IPS-18a (cell line): ENCODE data around the gene GRIN2D.

Source experiments
- H3K27ac ChIP-seq: one replicate; pipeline ENCODE4 v1.5.1; 2013; ENCODE audit warnings: low read length
- H3K27me3 ChIP-seq: one replicate; pipeline ENCODE4 v1.6.1; 2013; ENCODE audit warnings: mild to moderate bottlenecking, low read length; ENCODE audit not compliant: control insufficient read depth, insufficient read depth
- H3K36me3 ChIP-seq: one replicate; pipeline ENCODE4 v1.6.1; 2013; ENCODE audit warnings: low read depth, low read length; ENCODE audit not compliant: control insufficient read depth
- H3K4me1 ChIP-seq: one replicate; pipeline ENCODE4 v1.6.1; 2013; ENCODE audit warnings: low read depth, low read length; ENCODE audit not compliant: control insufficient read depth
- H3K4me3 ChIP-seq: one replicate; pipeline ENCODE4 v1.5.1; 2013; ENCODE audit warnings: low read length
- H3K9ac ChIP-seq: one replicate; pipeline ENCODE4 v1.6.1; 2013; ENCODE audit warnings: mild to moderate bottlenecking, low read length, moderate library complexity
- H3K9me3 ChIP-seq: one replicate; pipeline ENCODE4 v1.6.1; 2013; ENCODE audit warnings: low read depth, low read length; ENCODE audit not compliant: control insufficient read depth

Gene GRIN2D

GRCh38 chr19:48401287-48401686 lies 7.8 kb downstream of the GRIN2D start:
- Histone ChIP-seq H3K9me3 (no peaks in the 10 kb centered on the region), H3K9ac (peak overlapping the region; percentile 33), H3K27me3 (peaks cover 20% of the 10 kb centered on the region), H3K36me3 (no peaks in the 10 kb centered on the region), H3K27ac (peak overlapping the region; percentile 74), H3K4me1 (peaks cover 27% of the 10 kb centered on the region), H3K4me3 (no peak overlapping the region)

GRCh38 chr19:48403606-48404005 lies 10.1 kb downstream of the GRIN2D start:
- H3K36me3 ChIP-seq, result no peaks in the 10 kb centered on the region
- H3K4me1 ChIP-seq, result peaks cover 22% of the 10 kb centered on the region
- H3K9me3 ChIP-seq, result no peaks in the 10 kb centered on the region
- no peak overlapping the region for H3K27ac ChIP-seq
- H3K27me3 ChIP-seq, result no peaks in the 10 kb centered on the region
- no peak overlapping the region for H3K9ac ChIP-seq
- H3K4me3 ChIP-seq, result no peak overlapping the region

GRCh38 chr19:48405010-48405659 lies 11.7 kb downstream of the GRIN2D start:
- Histone ChIP-seq H3K36me3 (no peaks in the 10 kb centered on the region), H3K9me3 (no peaks in the 10 kb centered on the region), H3K4me3 (no peak overlapping the region), H3K9ac (no peak overlapping the region), H3K4me1 (peaks cover 15% of the 10 kb centered on the region), H3K27ac (no peak overlapping the region), H3K27me3 (no peaks in the 10 kb centered on the region)

GRCh38 chr19:48405850-48406249 lies 12.4 kb downstream of the GRIN2D start:
- Histone ChIP-seq H3K27me3 (no peaks in the 10 kb centered on the region), H3K27ac (no peak overlapping the region), H3K9me3 (no peaks in the 10 kb centered on the region), H3K4me3 (no peak overlapping the region), H3K4me1 (peaks cover 14% of the 10 kb centered on the region), H3K9ac (no peak overlapping the region), H3K36me3 (no peaks in the 10 kb centered on the region)

DNA sequence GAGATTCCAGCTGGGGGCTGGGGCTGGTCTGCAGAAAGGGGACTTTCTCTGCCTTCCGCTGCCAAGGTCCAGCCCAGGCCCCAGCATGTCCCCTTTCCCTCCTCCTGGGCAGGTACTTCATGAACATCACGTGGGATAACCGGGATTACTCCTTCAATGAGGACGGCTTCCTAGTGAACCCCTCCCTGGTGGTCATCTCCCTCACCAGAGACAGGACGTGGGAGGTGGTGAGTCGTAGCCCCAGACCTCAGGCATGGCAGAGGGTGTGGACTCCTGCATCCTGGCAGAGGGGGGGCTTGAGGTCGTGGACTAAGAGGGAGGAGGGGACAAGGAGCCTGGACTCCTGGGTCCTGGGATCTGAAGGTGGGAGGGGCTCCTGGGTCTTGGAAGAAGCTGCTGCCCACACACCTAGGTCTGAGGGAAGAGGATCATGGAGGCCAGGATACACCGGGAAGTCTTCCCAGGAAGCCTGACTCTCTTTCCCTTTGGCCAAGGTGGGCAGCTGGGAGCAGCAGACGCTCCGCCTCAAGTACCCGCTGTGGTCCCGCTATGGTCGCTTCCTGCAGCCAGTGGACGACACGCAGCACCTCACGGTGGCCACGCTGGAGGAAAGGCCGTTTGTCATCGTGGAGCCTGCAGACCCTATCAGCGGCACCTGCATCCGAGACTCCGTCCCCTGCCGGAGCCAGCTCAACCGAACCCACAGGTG lies 20.6 kb downstream of the GRIN2D start:
- Histone ChIP-seq H3K27me3 (no peaks in the 10 kb centered on the region), H3K9ac (peak overlapping the region; percentile 32), H3K4me3 (peak overlapping the region; percentile 59)

DNA sequence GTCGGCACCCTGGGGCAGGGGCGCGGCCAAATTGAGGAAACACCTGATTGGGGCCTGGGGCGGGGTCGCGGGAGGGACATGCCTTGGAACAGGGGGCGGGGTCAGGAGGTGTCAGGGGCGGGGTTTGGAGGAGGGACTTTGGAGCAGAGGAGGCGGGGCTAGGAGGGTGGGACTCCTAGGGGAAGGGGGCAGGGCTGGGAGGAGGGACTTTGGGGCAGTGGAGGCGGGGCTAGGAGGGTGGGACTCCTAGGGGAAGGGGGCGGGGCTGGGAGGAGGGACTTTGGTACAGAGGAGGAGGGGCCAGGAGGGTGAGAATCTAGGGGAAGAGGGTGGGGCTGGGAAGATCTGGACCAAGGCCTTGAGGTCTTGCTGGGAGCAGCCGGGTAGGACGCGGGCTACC lies 21.9 kb downstream of the GRIN2D start:
- no peak overlapping the region for H3K4me3 ChIP-seq
- peaks cover 6% of the 10 kb centered on the region for H3K4me1 ChIP-seq
- no peaks in the 10 kb centered on the region for H3K27me3 ChIP-seq
- no peak overlapping the region for H3K27ac ChIP-seq
- no peak overlapping the region for H3K9ac ChIP-seq
- H3K36me3 ChIP-seq, result no peaks in the 10 kb centered on the region
- no peaks in the 10 kb centered on the region for H3K9me3 ChIP-seq

More for the DNA sequence above, 20.6 kb downstream of the GRIN2D start:
- Histone ChIP-seq H3K36me3 (no peaks in the 10 kb centered on the region), H3K4me1 (peaks cover 6% of the 10 kb centered on the region), H3K9me3 (no peaks in the 10 kb centered on the region), H3K27ac (no peak overlapping the region)

GRCh38 chr19:48415806-48416221 lies 22.3 kb downstream of the GRIN2D start:
- Histone ChIP-seq H3K9ac (no peak overlapping the region), H3K9me3 (no peaks in the 10 kb centered on the region), H3K27ac (no peak overlapping the region), H3K36me3 (no peaks in the 10 kb centered on the region), H3K4me3 (no peak overlapping the region), H3K27me3 (no peaks in the 10 kb centered on the region), H3K4me1 (peaks cover 6% of the 10 kb centered on the region)

DNA sequence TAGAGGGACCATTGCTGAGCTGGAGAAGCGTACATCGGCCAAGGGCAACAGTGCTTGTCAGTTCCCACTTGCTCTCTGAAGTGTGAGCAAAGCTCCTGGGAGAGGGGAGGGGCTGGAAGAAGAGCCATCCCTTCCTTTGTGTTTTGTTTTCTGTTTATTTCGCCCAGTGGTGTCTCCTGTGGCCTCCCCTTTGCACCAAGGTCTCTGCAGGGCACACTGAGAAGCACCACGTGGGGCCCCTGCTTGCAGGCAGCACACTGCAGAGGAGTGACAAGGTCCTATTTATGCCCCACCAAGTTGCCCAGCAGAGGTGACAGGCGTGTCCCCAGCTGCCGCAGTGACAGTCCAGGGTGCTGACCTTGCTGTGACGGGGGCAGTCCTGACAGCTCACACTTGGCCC lies 24.0 kb downstream of the GRIN2D start:
- H3K9ac ChIP-seq, result no peak overlapping the region
- H3K27me3 ChIP-seq, result no peaks in the 10 kb centered on the region
- no peak overlapping the region for H3K27ac ChIP-seq
- peaks cover 6% of the 10 kb centered on the region for H3K4me1 ChIP-seq
- H3K4me3 ChIP-seq, result no peak overlapping the region
- H3K36me3 ChIP-seq, result no peaks in the 10 kb centered on the region
- H3K9me3 ChIP-seq, result no peaks in the 10 kb centered on the region

DNA sequence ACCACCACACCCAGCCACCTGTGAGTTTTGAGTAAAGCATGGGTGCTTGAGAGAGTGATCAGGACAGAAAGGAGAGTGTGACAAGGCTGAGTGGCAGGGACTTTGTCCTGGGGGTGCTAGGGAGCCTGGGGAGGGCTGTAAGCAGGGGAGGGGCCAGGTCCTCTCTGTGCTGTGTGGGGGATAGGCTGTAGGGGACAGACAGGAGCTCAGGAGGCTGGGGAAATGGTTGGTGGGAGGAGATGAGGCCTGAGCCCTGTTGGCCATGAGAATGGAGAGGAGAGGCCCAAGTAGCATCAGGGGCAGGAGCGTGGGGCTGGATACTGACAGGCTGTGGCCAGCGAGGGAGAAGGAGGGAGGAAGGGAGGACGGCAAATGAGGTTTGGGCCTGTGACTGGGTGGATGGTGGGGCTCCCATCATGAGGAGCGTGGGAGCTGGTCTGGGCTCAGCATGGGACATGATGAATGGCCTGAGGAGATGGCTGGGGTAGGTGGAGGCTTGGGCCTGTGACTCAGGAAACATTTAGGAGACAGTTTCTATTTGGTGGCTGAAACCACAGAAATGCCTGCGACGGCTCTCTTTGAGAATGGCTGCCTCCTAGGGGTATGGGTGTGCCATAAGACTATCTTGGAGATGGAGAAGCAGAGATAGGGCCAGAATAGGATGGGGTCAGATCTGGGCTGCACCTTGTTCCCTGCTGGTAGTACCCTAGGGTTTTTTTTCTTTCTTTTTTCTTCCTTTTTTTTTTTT lies 25.0 kb downstream of the GRIN2D start:
- Histone ChIP-seq H3K9me3 (no peaks in the 10 kb centered on the region), H3K27ac (no peak overlapping the region), H3K9ac (no peak overlapping the region), H3K4me1 (peaks cover 6% of the 10 kb centered on the region), H3K36me3 (no peaks in the 10 kb centered on the region), H3K4me3 (no peak overlapping the region), H3K27me3 (no peaks in the 10 kb centered on the region)

DNA sequence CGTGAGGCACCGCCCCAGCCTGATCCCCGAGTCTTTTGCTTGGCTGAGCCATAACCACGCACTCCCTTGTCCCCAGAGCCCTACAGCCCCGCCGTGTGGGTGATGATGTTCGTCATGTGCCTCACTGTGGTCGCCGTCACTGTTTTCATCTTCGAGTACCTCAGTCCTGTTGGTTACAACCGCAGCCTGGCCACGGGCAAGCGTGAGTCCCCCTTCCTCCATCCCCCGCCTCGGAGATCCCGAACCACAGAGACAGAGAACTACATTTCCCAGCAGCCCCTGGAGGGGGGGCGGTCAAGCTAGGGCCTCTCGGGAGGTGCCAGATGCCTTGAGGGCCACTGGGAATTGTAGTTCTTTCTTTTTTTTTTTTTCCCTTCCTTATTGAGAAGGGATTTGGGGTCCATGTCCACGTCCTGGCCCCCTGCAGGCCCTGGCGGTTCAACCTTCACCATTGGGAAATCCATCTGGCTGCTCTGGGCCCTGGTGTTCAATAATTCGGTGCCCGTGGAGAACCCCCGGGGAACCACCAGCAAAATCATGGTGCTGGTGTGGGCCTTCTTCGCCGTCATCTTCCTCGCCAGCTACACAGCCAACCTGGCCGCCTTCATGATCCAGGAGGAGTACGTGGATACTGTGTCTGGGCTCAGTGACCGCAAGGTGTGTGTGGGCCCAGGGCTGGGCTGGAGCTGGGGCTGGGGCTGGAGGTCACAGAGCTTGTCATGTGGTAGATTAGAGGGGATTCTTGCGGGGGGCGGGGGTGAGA lies 25.9 kb downstream of the GRIN2D start:
- Histone ChIP-seq H3K9me3 (no peaks in the 10 kb centered on the region), H3K27ac (no peak overlapping the region), H3K4me3 (peak overlapping the region; percentile 22), H3K27me3 (no peaks in the 10 kb centered on the region), H3K4me1 (no peaks in the 10 kb centered on the region), H3K36me3 (no peaks in the 10 kb centered on the region), H3K9ac (no peak overlapping the region)

DNA sequence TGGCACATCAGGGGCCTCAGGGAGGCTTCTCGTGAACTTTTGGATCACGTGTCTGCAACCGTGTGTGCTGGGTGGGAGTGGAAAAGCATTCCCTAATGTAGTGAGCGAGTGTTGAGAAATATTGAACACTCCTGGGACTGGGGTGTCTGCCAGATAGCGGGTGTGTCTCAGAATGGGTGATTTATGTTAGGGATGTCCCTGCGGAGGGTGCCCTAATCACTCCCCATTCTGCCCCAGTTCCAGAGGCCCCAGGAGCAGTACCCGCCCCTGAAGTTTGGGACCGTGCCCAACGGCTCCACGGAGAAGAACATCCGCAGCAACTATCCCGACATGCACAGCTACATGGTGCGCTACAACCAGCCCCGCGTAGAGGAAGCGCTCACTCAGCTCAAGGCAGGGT lies 28.1 kb downstream of the GRIN2D start:
- Histone ChIP-seq H3K27ac (no peak overlapping the region), H3K9me3 (no peaks in the 10 kb centered on the region)

More for the DNA sequence above, 28.1 kb downstream of the GRIN2D start:
- no peak overlapping the region for H3K4me3 ChIP-seq
- no peak overlapping the region for H3K9ac ChIP-seq
- no peaks in the 10 kb centered on the region for H3K36me3 ChIP-seq
- H3K27me3 ChIP-seq, result no peaks in the 10 kb centered on the region
- H3K4me1 ChIP-seq, result peaks cover 4% of the 10 kb centered on the region
